ENCODE measurements around the gene FXYD6. TPM values are rescaled to one million over a fixed set of nuclear protein-coding genes. Genes with fewer than 3 reads are reported as not detected.
A peak's percentile ranks its signal among the peaks of the same experiment; 100 is the strongest.

FXYD6 gene
- total and polyA plus RNA-seq, 11 donors = 24.6 to 54.0 (median 39.5) TPM

- no peaks in the 10 kb centered on the region for H3K36me3 ChIP-seq
- H3K9me3 ChIP-seq = no peaks in the 10 kb centered on the region
- peak; percentile 82 to 96 (median 93) for ATAC-seq
- H3K4me3 ChIP-seq = peak overlapping the region in 2 of 12 donors; percentile 13
- H3K4me1 ChIP-seq = peaks cover 0 to 26% (median 4%) of the 10 kb centered on the region in 12 donors
- TF ChIP-seq POLR2A (IDR thresholded peaks at IDR 0.05) (no peak), CTCF (IDR thresholded peaks at IDR 0.05) (peak; percentile 44 to 76 (median 61))
- peaks cover 0 to 12% (median 0%) of the 10 kb centered on the region in 9 donors for H3K27me3 ChIP-seq
- DNase-seq = peak; percentile 72 to 89 (median 84)
- H3K27ac ChIP-seq = peak overlapping the region in 9 of 12 donors; percentile 13 to 70 (median 37)
- 26 to 45% (median 29%) methylated on average over 13 to 22 of the region's 22 CpGs for WGBS, 4 donors
- intact Hi-C loops (cut with DNase I) = loop anchor here in 9 of 10 donors (1.0 to 10.0 kb wide), 6 partner anchors 243 to 382 kb away; no protein-coding TSS in a partner anchor
These were observed 67.0 kb downstream of the FXYD6 start for GRCh38 chr11:117809236-117810055.

GRCh38 chr11:117808784-117809183 lies 67.7 kb downstream of the FXYD6 start:
- intact Hi-C loops (cut with DNase I) = loop anchor here in 9 of 10 donors (1.0 to 10.0 kb wide), 6 partner anchors 244 to 381 kb away; no protein-coding TSS in a partner anchor
- DNase-seq (peak in 3 of 5 donors; percentile 45 to 51 (median 46)), ATAC-seq (peak in 3 of 4 donors; percentile 49 to 66 (median 53))
- H3K4me1 ChIP-seq = peaks cover 0 to 23% (median 3%) of the 10 kb centered on the region in 12 donors
- H3K27me3 ChIP-seq = peaks cover 0 to 12% (median 0%) of the 10 kb centered on the region in 9 donors
- WGBS, 4 donors = 69 to 72% (median 71%) methylated on average over 12 of the region's 12 CpGs
- H3K4me3 ChIP-seq = peak overlapping the region in 2 of 12 donors; percentile 13
- peak overlapping the region in 9 of 12 donors; percentile 13 to 70 (median 37) for H3K27ac ChIP-seq
- no peak for TF ChIP-seq POLR2A (IDR thresholded peaks at IDR 0.05)
- TF ChIP-seq CTCF (IDR thresholded peaks at IDR 0.05) = no peak
- H3K36me3 ChIP-seq = no peaks in the 10 kb centered on the region
- H3K9me3 ChIP-seq = no peaks in the 10 kb centered on the region

GRCh38 chr11:117807482-117808327 lies 68.8 kb downstream of the FXYD6 start:
- 61 to 66% (median 63%) methylated on average over 22 of the region's 22 CpGs for WGBS, 4 donors
- Histone ChIP-seq H3K9me3 (no peaks in the 10 kb centered on the region), H3K27ac (no peak overlapping the region), H3K4me1 (peaks cover 0 to 23% (median 3%) of the 10 kb centered on the region in 12 donors), H3K36me3 (no peaks in the 10 kb centered on the region), H3K4me3 (no peak overlapping the region), H3K27me3 (peaks cover 0 to 12% (median 0%) of the 10 kb centered on the region in 9 donors)
- TF ChIP-seq POLR2A (IDR thresholded peaks at IDR 0.05) (no peak), CTCF (IDR thresholded peaks at IDR 0.05) (peak; percentile 84 to 96 (median 89))
- intact Hi-C loops (cut with DNase I) = loop anchor here (1.0 to 10.0 kb wide), 7 partner anchors 140 to 380 kb away; no protein-coding TSS in a partner anchor
- peak; percentile 31 to 59 (median 45) for ATAC-seq
- DNase-seq = peak; percentile 70 to 89 (median 79)
